H9 (cell line): ENCODE measurements around the gene SULT1C3. TPM values are rescaled to one million over a fixed set of nuclear protein-coding genes. Genes with fewer than 3 reads are reported as not detected.

Experiments used
- DNase-seq: peaks from one replicate; pipeline ENCODE4 v3.0.0-alpha.2; 2017
- H2AFZ ChIP-seq: one replicate; pipeline ENCODE4 v1.6.1; 2013; ENCODE audit warnings: mild to moderate bottlenecking, low read length, control low read depth, moderate library complexity
- H2AK5ac ChIP-seq: 2 replicates; pipeline ENCODE4 v1.6.1; 2013; ENCODE audit warnings: low read length, control low read depth, mixed read lengths; ENCODE audit not compliant: insufficient read length
- H2BK120ac ChIP-seq: one replicate; pipeline ENCODE4 v1.6.1; 2013; ENCODE audit warnings: low read depth, mild to moderate bottlenecking, low read length, control low read depth, inconsistent platforms; ENCODE audit not compliant: poor library complexity, severe bottlenecking
- H2BK12ac ChIP-seq: 2 replicates; pipeline ENCODE4 v1.6.1; 2013; ENCODE audit warnings: low read length, control low read depth, mixed read lengths, low read depth; ENCODE audit not compliant: insufficient read length
- H2BK15ac ChIP-seq: 2 replicates; pipeline ENCODE4 v1.6.1; 2013; ENCODE audit warnings: low read depth, low read length, control low read depth
- H2BK20ac ChIP-seq: one replicate; pipeline ENCODE4 v1.6.1; 2013; ENCODE audit warnings: low read depth, mild to moderate bottlenecking, low read length, control low read depth, inconsistent platforms; ENCODE audit not compliant: poor library complexity, severe bottlenecking
- H2BK5ac ChIP-seq: 2 replicates; pipeline ENCODE4 v1.6.1; 2013; ENCODE audit warnings: low read length, control low read depth, mixed read lengths; ENCODE audit not compliant: insufficient read length
- H3K14ac ChIP-seq: 2 replicates; pipeline ENCODE4 v1.6.1; 2013; ENCODE audit warnings: low read length, control low read depth; ENCODE audit not compliant: insufficient read depth
- H3K18ac ChIP-seq: 2 replicates; pipeline ENCODE4 v1.6.1; 2013; ENCODE audit warnings: low read depth, mild to moderate bottlenecking, mixed read lengths, low read length, control low read depth; ENCODE audit not compliant: insufficient read length
- H3K23ac ChIP-seq: 2 replicates; pipeline ENCODE4 v1.6.1; 2013; ENCODE audit warnings: low read length, control low read depth, mixed read lengths, low read depth; ENCODE audit not compliant: insufficient read length
- H3K23me2 ChIP-seq: 2 replicates; pipeline ENCODE4 v1.6.1; 2013; ENCODE audit warnings: low read depth, mild to moderate bottlenecking, mixed read lengths, low read length, control low read depth; ENCODE audit not compliant: insufficient read length, poor library complexity, severe bottlenecking
- H3K27ac ChIP-seq: 2 replicates; pipeline ENCODE4 v1.5.1; 2013; ENCODE audit warnings: low read length, control low read depth, mixed read lengths, low read depth; ENCODE audit not compliant: insufficient read length
- H3K27me3 ChIP-seq: 2 replicates; pipeline ENCODE4 v1.6.1; 2013; ENCODE audit warnings: low read length, control low read depth, inconsistent platforms; ENCODE audit not compliant: insufficient read depth
- H3K4ac ChIP-seq: 2 replicates; pipeline ENCODE4 v1.6.1; 2013; ENCODE audit warnings: low read depth, mild to moderate bottlenecking, control low read depth, inconsistent platforms, low read length, moderate library complexity
- H3K4me1 ChIP-seq: 2 replicates; pipeline ENCODE4 v1.6.1; 2013; ENCODE audit warnings: low read length, control low read depth, inconsistent platforms; ENCODE audit not compliant: insufficient read depth
- H3K4me2 ChIP-seq: 2 replicates; pipeline ENCODE4 v1.6.1; 2013; ENCODE audit warnings: low read length, control low read depth, mixed read lengths; ENCODE audit not compliant: insufficient read length, insufficient read depth
- H3K56ac ChIP-seq: 2 replicates; pipeline ENCODE4 v1.6.1; 2013; ENCODE audit warnings: low read depth, mild to moderate bottlenecking, mixed read lengths, low read length, control low read depth; ENCODE audit not compliant: insufficient read length
- H3K79me1 ChIP-seq: 2 replicates; pipeline ENCODE4 v1.6.1; 2013; ENCODE audit warnings: low read depth, mild to moderate bottlenecking, moderate library complexity, low read length, control low read depth, inconsistent platforms; ENCODE audit not compliant: insufficient read depth, poor library complexity, severe bottlenecking
- H3K79me2 ChIP-seq: 2 replicates; pipeline ENCODE4 v1.6.1; 2013; ENCODE audit warnings: low read length, control low read depth, inconsistent platforms; ENCODE audit not compliant: insufficient read depth
- H3K9ac ChIP-seq: 2 replicates; pipeline ENCODE4 v1.6.1; 2013; ENCODE audit warnings: low read length, control low read depth, mixed read lengths; ENCODE audit not compliant: insufficient read length; ENCODE audit errors: extremely low read depth
- H3K9me3 ChIP-seq: one replicate; pipeline ENCODE4 v1.6.1; 2013; ENCODE audit warnings: low read depth, low read length, inconsistent platforms; ENCODE audit not compliant: control insufficient read depth
- H3T11ph ChIP-seq: one replicate; pipeline ENCODE4 v1.6.1; 2013; ENCODE audit warnings: mild to moderate bottlenecking, low read length, control low read depth, inconsistent platforms
- H4K20me1 ChIP-seq: one replicate; pipeline ENCODE4 v1.6.1; 2013; ENCODE audit not compliant: control insufficient read depth, insufficient read length, insufficient read depth
- H4K5ac ChIP-seq: 2 replicates; pipeline ENCODE4 v1.6.1; 2013; ENCODE audit warnings: low read depth, mild to moderate bottlenecking, mixed read lengths, low read length, control low read depth; ENCODE audit not compliant: insufficient read length
- H4K8ac ChIP-seq: replicated peaks from 2 replicates; pipeline ENCODE4 v1.6.1; 2013; ENCODE audit warnings: low read length, control low read depth, mixed read lengths, low read depth; ENCODE audit not compliant: insufficient read length
- H4K91ac ChIP-seq: 2 replicates; pipeline ENCODE4 v1.6.1; 2013; ENCODE audit warnings: low read depth, mild to moderate bottlenecking, moderate library complexity, mixed read lengths, low read length, control low read depth; ENCODE audit not compliant: insufficient read length
- H3K27ac Mint-ChIP-seq, 3 experiments: 2 replicates in 2 of 3; 3 replicates in 1 of 3; pipeline ENCODE4 v1.8.0; 2020 to 2021; ENCODE audit warnings: mixed read lengths in 3 of 3, mild to moderate bottlenecking in 1 of 3, moderate library complexity in 1 of 3
- H3K27me3 Mint-ChIP-seq: 2 replicates; pipeline ENCODE4 v1.8.0; 2021; ENCODE audit warnings: low read depth, mild to moderate bottlenecking, moderate library complexity, mixed read lengths
- H3K36me3 Mint-ChIP-seq, 3 experiments: 2 replicates in 2 of 3; 3 replicates in 1 of 3; pipeline ENCODE4 v1.8.0; 2020 to 2021; ENCODE audit warnings: low read depth in 3 of 3, mixed read lengths in 3 of 3; ENCODE audit not compliant: insufficient read depth in 1 of 3
- H3K4me1 Mint-ChIP-seq, 2 experiments: 2 replicates each; pipeline ENCODE4 v1.8.0; 2020; ENCODE audit warnings: mixed read lengths in 2 of 2
- H3K4me3 Mint-ChIP-seq, 2 experiments: 2 replicates in 1 of 2; 3 replicates in 1 of 2; pipeline ENCODE4 v1.8.0; 2020 to 2021; ENCODE audit warnings: mild to moderate bottlenecking in 2 of 2, mixed read lengths in 2 of 2, moderate library complexity in 1 of 2
- H3K9me3 Mint-ChIP-seq, 2 experiments: 2 replicates in 1 of 2; 3 replicates in 1 of 2; pipeline ENCODE4 v1.8.0; 2020; ENCODE audit warnings: mild to moderate bottlenecking in 2 of 2, mixed read lengths in 2 of 2, moderate library complexity in 1 of 2
- WGBS: extraction: QIAGEN DNeasy Blood & Tissue Kit; methylation state at CpG from one replicate; pipeline ENCODE4 v1.1.7; 2013; ENCODE audit warnings: missing lambda C conversion rate, low lambda C conversion rate, mixed read lengths; ENCODE audit not compliant: insufficient read length; ENCODE audit errors: extremely low coverage; 5-methylcytosine and 5-hydroxymethylcytosine counted together
- total RNA-seq: library from RNA; stranded (reverse); gene quantifications from 2 replicates; pipeline ENCODE4 v1.2.1, GENCODE V29; 2021
- TF ChIP-seq, protein P1 (sequence below): fragments of 200-600 bp; sonication (generic); conservative IDR thresholded peaks from 3 replicates; pipeline ENCODE4 v1.8.0; 2021; ENCODE audit warnings: antibody characterized with exemption, mild to moderate bottlenecking

The SULT1C3 gene
- total RNA-seq, 1 experiment from 2014 or later: not detected

DNA sequence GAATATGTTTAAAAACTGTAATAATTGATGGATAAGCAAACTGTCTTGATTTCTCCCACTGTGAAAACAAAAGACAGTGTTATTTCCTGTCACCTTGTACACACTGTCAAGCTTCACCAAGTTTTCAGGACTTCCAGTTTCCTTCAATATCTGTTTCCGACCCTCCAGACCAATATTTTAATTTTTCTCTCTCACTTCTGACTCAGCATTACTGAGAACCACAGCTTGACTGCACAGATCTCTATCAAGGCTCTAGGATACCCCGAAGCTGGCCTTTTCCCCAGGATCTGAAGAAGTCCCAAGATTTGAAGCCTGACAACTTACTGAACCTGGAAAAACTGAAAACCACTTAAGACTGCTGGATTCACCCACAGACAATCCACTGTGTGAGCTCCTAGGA lies 13.2 kb upstream of the SULT1C3 start:
- H3K23ac ChIP-seq: no peak overlapping the region
- H3K27ac Mint-ChIP-seq: no peak overlapping the region
- H3K27me3 Mint-ChIP-seq: peaks cover 2% of the 10 kb centered on the region; the same call in 1 of the 2 replicates
- no peaks in the 10 kb centered on the region for H3K4me1 ChIP-seq
- H3K4me1 Mint-ChIP-seq: no peaks in the 10 kb centered on the region
- no peaks in the 10 kb centered on the region for H3K27me3 ChIP-seq
- no peak overlapping the region for H2AFZ ChIP-seq
- no peak for DNase-seq
- H3K9me3 ChIP-seq: peaks cover 14% of the 10 kb centered on the region
- no peak overlapping the region for H3K4me2 ChIP-seq
- no peak overlapping the region for H4K8ac ChIP-seq
- H3K14ac ChIP-seq: no peak overlapping the region
- no peak overlapping the region for H3T11ph ChIP-seq
- TF ChIP-seq, protein P1, sequence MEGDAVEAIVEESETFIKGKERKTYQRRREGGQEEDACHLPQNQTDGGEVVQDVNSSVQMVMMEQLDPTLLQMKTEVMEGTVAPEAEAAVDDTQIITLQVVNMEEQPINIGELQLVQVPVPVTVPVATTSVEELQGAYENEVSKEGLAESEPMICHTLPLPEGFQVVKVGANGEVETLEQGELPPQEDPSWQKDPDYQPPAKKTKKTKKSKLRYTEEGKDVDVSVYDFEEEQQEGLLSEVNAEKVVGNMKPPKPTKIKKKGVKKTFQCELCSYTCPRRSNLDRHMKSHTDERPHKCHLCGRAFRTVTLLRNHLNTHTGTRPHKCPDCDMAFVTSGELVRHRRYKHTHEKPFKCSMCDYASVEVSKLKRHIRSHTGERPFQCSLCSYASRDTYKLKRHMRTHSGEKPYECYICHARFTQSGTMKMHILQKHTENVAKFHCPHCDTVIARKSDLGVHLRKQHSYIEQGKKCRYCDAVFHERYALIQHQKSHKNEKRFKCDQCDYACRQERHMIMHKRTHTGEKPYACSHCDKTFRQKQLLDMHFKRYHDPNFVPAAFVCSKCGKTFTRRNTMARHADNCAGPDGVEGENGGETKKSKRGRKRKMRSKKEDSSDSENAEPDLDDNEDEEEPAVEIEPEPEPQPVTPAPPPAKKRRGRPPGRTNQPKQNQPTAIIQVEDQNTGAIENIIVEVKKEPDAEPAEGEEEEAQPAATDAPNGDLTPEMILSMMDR: no peak
- no peak overlapping the region for H2BK5ac ChIP-seq
- no peak overlapping the region for H3K56ac ChIP-seq
- no peak overlapping the region for H4K91ac ChIP-seq
- no peak overlapping the region for H2BK15ac ChIP-seq
- H4K20me1 ChIP-seq: no peaks in the 10 kb centered on the region
- no peak overlapping the region for H4K5ac ChIP-seq
- H3K79me2 ChIP-seq: no peaks in the 10 kb centered on the region
- no peak overlapping the region for H3K4me3 Mint-ChIP-seq
- H3K23me2 ChIP-seq: no peaks in the 10 kb centered on the region
- H3K4ac ChIP-seq: no peak overlapping the region
- no peak overlapping the region for H2BK20ac ChIP-seq
- no peak overlapping the region for H2BK120ac ChIP-seq
- peaks cover 8 to 22% (median 19%) of the 10 kb centered on the region in 3 experiments for H3K36me3 Mint-ChIP-seq
- no peak overlapping the region for H3K18ac ChIP-seq
- no CpG with 5 or more reads among the region's 2 CpGs for WGBS
- no peak overlapping the region for H2AK5ac ChIP-seq
- peaks cover 37 to 38% of the 10 kb centered on the region in 2 experiments for H3K9me3 Mint-ChIP-seq
- no peak overlapping the region for H3K9ac ChIP-seq
- H3K79me1 ChIP-seq: no peaks in the 10 kb centered on the region
- no peak overlapping the region for H2BK12ac ChIP-seq
- no peak overlapping the region for H3K27ac ChIP-seq
